IPS-20b (cell line): ENCODE measurements around the gene SLC8A2.

Experiments used
- H3K27ac ChIP-seq: one replicate; pipeline ENCODE4 v1.5.1; 2013; ENCODE audit warnings: low read length
- H3K27me3 ChIP-seq: 2 replicates; pipeline ENCODE4 v1.6.1; 2013; ENCODE audit warnings: mild to moderate bottlenecking, low read length, inconsistent platforms; ENCODE audit not compliant: insufficient read depth
- H3K36me3 ChIP-seq: 2 replicates; pipeline ENCODE4 v1.6.1; 2013; ENCODE audit warnings: low read depth, mild to moderate bottlenecking, inconsistent platforms, low read length, moderate library complexity; ENCODE audit not compliant: insufficient read depth
- H3K4me1 ChIP-seq: 2 replicates; pipeline ENCODE4 v1.6.1; 2013; ENCODE audit warnings: mild to moderate bottlenecking, control low read depth, inconsistent platforms, low read length, moderate library complexity; ENCODE audit not compliant: insufficient read depth
- H3K4me3 ChIP-seq: 2 replicates; pipeline ENCODE4 v1.5.1; 2013; ENCODE audit warnings: mild to moderate bottlenecking, low read length, inconsistent platforms
- H3K9ac ChIP-seq: 2 replicates; pipeline ENCODE4 v1.6.1; 2013; ENCODE audit warnings: low read depth, mild to moderate bottlenecking, inconsistent platforms, low read length, moderate library complexity
- H3K9me3 ChIP-seq: 2 replicates; pipeline ENCODE4 v1.6.1; 2013; ENCODE audit warnings: mild to moderate bottlenecking, low read depth, low read length, inconsistent platforms; ENCODE audit not compliant: insufficient read depth

The SLC8A2 gene, protein sequence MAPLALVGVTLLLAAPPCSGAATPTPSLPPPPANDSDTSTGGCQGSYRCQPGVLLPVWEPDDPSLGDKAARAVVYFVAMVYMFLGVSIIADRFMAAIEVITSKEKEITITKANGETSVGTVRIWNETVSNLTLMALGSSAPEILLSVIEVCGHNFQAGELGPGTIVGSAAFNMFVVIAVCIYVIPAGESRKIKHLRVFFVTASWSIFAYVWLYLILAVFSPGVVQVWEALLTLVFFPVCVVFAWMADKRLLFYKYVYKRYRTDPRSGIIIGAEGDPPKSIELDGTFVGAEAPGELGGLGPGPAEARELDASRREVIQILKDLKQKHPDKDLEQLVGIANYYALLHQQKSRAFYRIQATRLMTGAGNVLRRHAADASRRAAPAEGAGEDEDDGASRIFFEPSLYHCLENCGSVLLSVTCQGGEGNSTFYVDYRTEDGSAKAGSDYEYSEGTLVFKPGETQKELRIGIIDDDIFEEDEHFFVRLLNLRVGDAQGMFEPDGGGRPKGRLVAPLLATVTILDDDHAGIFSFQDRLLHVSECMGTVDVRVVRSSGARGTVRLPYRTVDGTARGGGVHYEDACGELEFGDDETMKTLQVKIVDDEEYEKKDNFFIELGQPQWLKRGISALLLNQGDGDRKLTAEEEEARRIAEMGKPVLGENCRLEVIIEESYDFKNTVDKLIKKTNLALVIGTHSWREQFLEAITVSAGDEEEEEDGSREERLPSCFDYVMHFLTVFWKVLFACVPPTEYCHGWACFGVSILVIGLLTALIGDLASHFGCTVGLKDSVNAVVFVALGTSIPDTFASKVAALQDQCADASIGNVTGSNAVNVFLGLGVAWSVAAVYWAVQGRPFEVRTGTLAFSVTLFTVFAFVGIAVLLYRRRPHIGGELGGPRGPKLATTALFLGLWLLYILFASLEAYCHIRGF

DNA sequence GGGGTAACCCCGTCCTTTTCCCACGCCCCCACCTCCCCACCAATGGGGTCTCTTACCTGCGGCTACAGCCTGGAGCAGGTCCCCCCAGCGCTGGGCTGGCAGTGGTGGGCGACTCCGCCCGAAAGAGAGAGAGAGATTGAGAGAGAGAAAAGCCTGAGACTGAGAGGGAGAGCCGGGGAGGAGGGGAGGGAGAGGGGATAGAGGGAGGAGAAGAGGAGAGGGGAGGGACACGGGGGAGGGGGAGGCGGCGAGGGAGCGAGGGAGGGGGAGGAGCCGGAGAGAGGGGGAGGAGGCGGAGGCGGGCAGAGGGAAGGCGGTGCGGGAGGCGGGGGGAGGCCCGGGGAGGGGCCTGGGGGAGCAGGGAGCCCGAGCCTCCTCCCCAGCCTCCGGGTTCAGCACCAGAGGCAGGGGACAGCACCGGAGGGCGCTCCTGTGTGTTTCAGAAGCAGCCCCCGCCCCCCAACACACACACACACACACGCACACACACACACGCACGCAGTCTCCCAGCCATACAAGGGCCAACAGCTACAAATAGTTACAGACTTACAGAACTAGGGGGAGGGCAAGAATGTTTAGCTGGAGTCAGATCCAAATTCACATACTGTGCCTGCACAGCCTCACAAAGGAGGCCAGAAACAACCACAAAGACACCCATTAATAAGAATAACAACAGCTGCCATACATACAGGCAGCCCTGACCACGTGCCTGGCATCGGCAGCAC, at the start of gene SLC8A2:
Gene SLC8A2, minus strand, starts transcription at position 161 of the 725 bp plus-strand sequence. CDS start 5,490 bp downstream, outside the sequence.
- Histone ChIP-seq H3K9me3 (no peaks in the 10 kb centered on the region), H3K4me3 (peak within 1 kb of the TSS; percentile 78), H3K27me3 (peaks cover 22% of the 10 kb centered on the region), H3K27ac (no peak within 1 kb of the TSS), H3K36me3 (0 out of 2 replicates have a peak, but pooled peaks cover 3% of the 10 kb centered on the region), H3K4me1 (peaks cover 5% of the 10 kb centered on the region; the same call in 1 of the 2 replicates), H3K9ac (peak within 1 kb of the TSS; percentile 48; the same call in 1 of the 2 replicates)

DNA sequence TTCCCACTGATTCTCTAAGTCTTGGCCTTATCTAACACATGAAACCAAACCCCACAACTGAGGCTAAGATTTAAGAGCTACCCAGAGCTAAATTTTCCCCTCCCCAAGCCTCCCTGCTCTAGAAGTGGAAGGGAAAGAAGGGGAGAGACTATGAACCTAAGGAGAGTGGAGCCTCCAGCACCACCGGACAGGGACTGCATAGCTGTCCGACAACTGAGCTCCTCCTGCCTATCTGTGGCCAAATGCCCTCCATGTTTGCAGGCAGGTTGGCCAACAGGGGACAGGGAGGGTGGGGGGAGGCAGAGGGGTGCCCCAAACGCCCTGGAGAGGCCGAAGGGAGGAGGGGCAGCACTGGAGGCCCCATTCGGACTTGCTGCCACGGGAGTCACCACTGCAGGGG, 49.1 kb upstream of the SLC8A2 start:
- Histone ChIP-seq H3K27me3 (no peaks in the 10 kb centered on the region), H3K4me3 (no peak overlapping the region), H3K4me1 (peaks cover 3% of the 10 kb centered on the region; the same call in 1 of the 2 replicates), H3K36me3 (no peaks in the 10 kb centered on the region), H3K27ac (no peak overlapping the region), H3K9ac (no peak overlapping the region), H3K9me3 (no peaks in the 10 kb centered on the region)

DNA sequence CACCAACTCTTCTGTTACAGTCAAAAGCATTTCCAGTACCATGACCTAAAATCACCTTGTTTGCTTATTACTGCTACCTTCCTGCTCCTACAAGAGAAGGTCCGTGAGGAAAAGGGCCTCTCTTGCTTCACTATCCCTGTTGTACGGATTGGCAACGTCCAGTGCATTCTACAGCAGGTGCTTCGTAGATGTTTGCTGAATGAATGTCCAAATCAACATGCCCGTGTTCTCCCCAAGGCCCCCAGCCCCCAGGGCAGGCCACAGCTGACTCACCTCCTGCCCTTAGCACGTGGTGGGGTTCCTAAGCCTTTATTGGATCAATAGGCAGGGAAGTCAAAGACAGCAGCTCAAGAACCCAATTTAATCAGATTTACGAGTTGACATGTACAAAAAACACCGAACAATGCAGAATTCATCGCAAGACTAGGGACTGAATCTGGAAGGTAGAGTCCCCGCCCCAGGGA, 48.7 kb upstream of the SLC8A2 start:
- H3K4me3 ChIP-seq: no peak overlapping the region
- H3K4me1 ChIP-seq: peaks cover 3% of the 10 kb centered on the region; the same call in 1 of the 2 replicates
- no peaks in the 10 kb centered on the region for H3K27me3 ChIP-seq
- H3K9me3 ChIP-seq: no peaks in the 10 kb centered on the region
- H3K9ac ChIP-seq: no peak overlapping the region
- H3K36me3 ChIP-seq: no peaks in the 10 kb centered on the region
- H3K27ac ChIP-seq: no peak overlapping the region

DNA sequence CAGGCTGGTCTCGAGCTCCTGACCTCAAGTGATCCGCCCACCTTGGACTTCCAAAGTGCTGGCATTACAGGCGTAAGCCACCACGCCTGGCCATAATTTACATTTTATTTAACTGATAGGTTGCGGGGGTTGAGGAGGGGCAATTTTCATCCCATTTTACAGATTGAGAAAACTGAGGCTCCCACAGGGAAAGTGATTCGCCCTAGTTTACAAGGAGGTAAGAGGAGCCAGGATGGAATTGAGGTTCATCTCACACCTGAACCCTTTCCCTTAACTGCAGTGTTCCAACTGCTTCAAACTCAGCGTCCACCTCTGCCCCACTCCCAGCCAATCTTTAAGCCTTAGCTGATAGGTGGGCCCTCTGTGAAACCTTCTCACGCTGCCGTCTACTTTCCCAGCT, 47.2 kb upstream of the SLC8A2 start:
- H3K4me1 ChIP-seq: peaks cover 3% of the 10 kb centered on the region; the same call in 1 of the 2 replicates
- no peaks in the 10 kb centered on the region for H3K9me3 ChIP-seq
- no peaks in the 10 kb centered on the region for H3K27me3 ChIP-seq
- H3K4me3 ChIP-seq: no peak overlapping the region
- H3K36me3 ChIP-seq: no peaks in the 10 kb centered on the region
- no peak overlapping the region for H3K9ac ChIP-seq
- no peak overlapping the region for H3K27ac ChIP-seq

DNA sequence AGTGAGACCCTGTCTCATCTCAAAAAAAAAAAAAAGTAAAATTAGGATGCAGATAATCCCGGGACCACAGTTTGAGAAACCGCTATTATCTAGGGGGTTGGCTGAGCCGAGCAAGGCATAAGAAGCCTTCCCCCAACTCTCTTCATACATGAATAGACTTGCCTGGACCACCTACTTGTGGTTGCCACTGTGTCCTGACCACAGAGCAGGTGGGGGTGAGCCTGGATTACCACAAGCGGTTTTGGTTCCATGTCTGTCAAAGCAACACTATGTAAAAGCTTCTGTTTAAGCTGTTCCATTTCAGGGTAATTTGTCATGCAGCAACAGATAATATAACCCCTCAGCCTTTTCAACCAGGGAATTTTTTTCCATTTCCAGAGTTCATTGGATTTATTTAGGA, 46.4 kb upstream of the SLC8A2 start:
- Histone ChIP-seq H3K4me1 (peaks cover 5% of the 10 kb centered on the region), H3K9ac (no peak overlapping the region), H3K27ac (no peak overlapping the region), H3K4me3 (no peak overlapping the region), H3K9me3 (no peaks in the 10 kb centered on the region), H3K36me3 (no peaks in the 10 kb centered on the region), H3K27me3 (no peaks in the 10 kb centered on the region)

DNA sequence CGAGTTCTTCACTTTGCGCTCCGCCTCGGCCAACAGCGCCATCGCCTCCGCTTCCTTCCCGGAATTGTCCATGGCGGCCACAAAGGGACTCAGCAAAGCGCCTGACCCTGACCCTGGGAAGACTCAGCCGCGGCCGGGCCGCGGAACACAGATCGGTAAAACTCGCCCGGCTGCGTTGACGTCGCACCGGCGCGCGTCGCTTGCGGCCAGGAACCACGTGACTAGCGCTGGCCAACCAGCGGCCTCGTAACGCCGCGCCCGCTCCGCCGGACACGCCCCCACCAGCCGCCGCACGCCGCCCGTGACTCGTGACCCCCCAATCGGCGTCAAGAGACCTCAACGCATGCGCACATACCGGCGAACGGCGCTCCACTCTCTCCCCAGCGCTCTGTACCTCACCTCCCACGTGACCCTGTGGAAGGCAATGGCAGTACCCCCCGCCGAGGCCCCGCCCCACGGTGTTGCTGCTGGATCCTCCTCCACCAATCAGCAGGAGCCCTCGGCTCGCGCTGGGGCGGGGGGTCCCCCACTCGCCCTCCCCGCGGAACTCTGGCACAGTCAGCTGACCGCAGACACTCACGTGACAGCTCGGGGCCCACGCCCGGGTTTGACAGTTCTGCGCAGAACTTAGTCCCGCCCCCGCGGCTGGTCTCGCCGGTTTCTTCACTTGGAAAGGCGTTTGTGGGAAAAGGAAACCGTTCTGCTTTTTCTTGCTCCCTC, 43.3 kb upstream of the SLC8A2 start, which contains the start of gene NAPA:
Gene NAPA, minus strand, starts transcription at position 195 of the 720 bp plus-strand sequence. Its CDS starts 123 bp downstream, at position 72.
- H3K9ac ChIP-seq: peak within 1 kb of the TSS; percentile 95
- no peaks in the 10 kb centered on the region for H3K9me3 ChIP-seq
- peak within 1 kb of the TSS; percentile 99 for H3K4me3 ChIP-seq
- H3K27me3 ChIP-seq: no peaks in the 10 kb centered on the region
- no peaks in the 10 kb centered on the region for H3K36me3 ChIP-seq
- peak within 1 kb of the TSS; percentile 70 for H3K27ac ChIP-seq
- H3K4me1 ChIP-seq: peaks cover 3% of the 10 kb centered on the region

DNA sequence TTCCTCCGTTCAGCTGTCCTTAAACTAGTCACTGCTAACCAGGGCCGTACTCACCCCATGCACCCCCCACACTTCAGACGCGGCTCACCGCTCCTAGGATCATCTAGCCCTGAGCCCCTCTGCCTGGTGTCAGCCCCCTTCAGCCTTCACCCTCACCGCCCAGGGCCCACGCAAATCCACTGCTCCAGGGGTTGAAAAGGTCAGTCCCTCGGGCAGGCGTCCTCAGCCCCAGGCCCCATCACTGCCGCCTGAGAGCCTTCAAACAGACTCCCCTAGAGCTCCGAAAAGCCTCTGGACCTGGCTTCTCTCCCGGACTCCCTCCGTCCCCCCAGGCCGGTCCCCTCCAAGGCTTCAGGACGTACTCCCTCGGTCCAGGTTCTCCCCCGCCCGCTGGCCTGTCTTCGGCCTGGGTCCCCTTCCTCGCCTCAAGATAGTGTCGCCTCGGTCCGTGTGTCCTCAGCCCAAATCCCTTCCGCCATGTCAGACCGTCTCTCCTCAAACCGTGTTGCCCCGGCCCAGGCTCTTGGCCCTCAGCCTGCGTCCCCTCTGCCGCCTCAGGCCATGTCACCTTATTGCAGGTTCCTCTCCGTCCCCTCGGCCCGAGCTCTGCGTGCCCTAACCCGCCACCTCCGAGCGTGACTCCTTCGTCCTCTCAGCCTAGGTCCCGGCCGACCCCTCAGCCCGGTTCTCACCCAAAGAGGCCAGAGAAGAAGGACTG, 42.6 kb upstream of the SLC8A2 start:
- H3K4me1 ChIP-seq: peaks cover 3% of the 10 kb centered on the region; the same call in 1 of the 2 replicates
- peak overlapping the region; percentile 95 for H3K9ac ChIP-seq
- no peaks in the 10 kb centered on the region for H3K27me3 ChIP-seq
- no peaks in the 10 kb centered on the region for H3K9me3 ChIP-seq
- peak overlapping the region; percentile 99 for H3K4me3 ChIP-seq
- H3K36me3 ChIP-seq: no peaks in the 10 kb centered on the region
- H3K27ac ChIP-seq: peak overlapping the region; percentile 70

DNA sequence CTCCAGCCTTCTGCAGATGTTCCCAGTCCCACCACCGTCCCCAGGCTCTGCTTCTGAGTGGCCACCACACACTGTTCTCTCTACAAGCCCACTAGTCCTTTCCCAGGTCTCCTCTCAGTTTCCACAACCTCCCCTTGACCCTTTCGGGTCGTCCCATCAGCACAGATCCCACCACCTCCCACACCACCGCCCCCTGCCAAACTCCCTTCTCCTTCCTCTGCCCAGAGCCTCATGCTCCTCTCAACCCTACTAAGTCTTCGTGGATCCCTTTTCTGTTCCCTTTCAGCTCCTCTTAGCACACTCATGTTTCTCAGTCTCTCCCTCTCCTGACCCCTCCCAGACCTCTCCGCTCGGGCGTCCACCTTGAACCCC, 41.2 kb upstream of the SLC8A2 start:
- Histone ChIP-seq H3K9me3 (no peaks in the 10 kb centered on the region), H3K27me3 (no peaks in the 10 kb centered on the region), H3K36me3 (no peaks in the 10 kb centered on the region), H3K27ac (no peak overlapping the region), H3K9ac (0 out of 2 replicates have a peak overlapping the region, but pooled peaks have one; percentile 56), H3K4me3 (no peak overlapping the region), H3K4me1 (peaks cover 3% of the 10 kb centered on the region; the same call in 1 of the 2 replicates)

DNA sequence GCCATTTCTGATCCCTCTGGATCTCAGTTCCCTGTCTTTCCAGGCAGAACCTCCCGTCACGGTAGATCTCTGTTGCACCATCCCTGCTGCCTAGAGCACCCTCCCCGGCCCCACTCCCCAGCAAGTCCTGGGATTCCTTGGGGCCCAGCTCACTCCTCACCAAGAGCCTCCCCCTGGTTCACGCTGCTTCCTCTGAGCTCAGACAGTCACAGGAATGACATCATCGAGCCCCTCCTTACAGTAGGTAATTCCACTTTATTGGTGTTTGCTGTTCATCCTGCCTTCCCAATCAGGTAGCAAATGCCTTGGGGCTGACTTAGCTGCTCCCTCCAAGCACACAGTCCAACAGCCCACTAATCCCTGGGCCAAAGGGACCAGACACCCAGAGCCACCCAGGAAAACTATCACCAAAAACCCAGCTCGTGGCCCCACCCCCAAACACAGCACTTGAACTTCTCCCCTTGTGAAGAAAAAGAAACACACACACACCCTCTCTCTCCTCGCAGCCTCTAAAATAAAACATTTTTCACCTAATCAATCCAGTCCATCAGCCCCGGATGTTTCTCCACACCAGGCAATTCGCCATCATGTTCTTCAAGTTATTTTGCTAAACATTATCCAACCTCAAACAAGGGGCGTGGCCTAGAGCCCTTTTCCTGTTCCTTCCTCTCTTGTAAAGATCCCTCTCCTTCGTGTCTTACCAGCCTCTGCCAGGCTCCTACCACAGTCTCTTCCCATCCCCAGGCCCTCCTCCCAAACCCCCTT, 40.7 kb upstream of the SLC8A2 start:
- H3K4me3 ChIP-seq: no peak overlapping the region
- 0 out of 2 replicates have a peak overlapping the region, but pooled peaks have one; percentile 56 for H3K9ac ChIP-seq
- H3K27ac ChIP-seq: no peak overlapping the region
- peaks cover 3% of the 10 kb centered on the region; the same call in 1 of the 2 replicates for H3K4me1 ChIP-seq
- no peaks in the 10 kb centered on the region for H3K36me3 ChIP-seq
- no peaks in the 10 kb centered on the region for H3K9me3 ChIP-seq
- no peaks in the 10 kb centered on the region for H3K27me3 ChIP-seq
